GM23338 (cell line): ENCODE results near the gene TUBA3E. TPM values are rescaled to one million over a fixed set of nuclear protein-coding genes. Genes with fewer than 3 reads are reported as not detected.
"Not testable (repeated sequence)": the region's sequence is repeated elsewhere in the genome, so short reads cannot be mapped to it uniquely, and the experiment has no call there.

Experiments used
- ATAC-seq: fragments of 200-7000 bp; cut with Tn5 transposase; 3 replicates; pipeline ENCODE4 v1.9.1; 2020
- DNase-seq: peaks from one replicate; pipeline ENCODE4 v3.0.0-alpha.2; 2015; ENCODE audit warnings: low spot score
- H2AFZ ChIP-seq: fragments of 200-600 bp; sonication (generic); 2 replicates; pipeline ENCODE4 v1.8.0; 2016; ENCODE audit warnings: antibody characterized with exemption, mild to moderate bottlenecking, moderate library complexity
- H3F3A ChIP-seq: fragments of 200-600 bp; sonication (generic); replicated peaks from 2 replicates; pipeline ENCODE4 v1.8.0; 2017; ENCODE audit warnings: antibody characterized with exemption, mixed run types, low read depth
- H3K27ac ChIP-seq: fragments of 200-600 bp; sonication (generic); 2 replicates; pipeline ENCODE4 v1.6.1; 2016; ENCODE audit warnings: low read depth
- H3K27me3 ChIP-seq: fragments of 200-600 bp; sonication (generic); 2 replicates; pipeline ENCODE4 v1.8.0; 2016; ENCODE audit warnings: mild to moderate bottlenecking, mixed run types, moderate library complexity; ENCODE audit not compliant: insufficient read depth
- H3K36me3 ChIP-seq: fragments of 200-600 bp; sonication (generic); 2 replicates; pipeline ENCODE4 v1.8.0; 2016; ENCODE audit warnings: mild to moderate bottlenecking; ENCODE audit not compliant: insufficient read depth
- H3K4me1 ChIP-seq: fragments of 200-600 bp; sonication (generic); 2 replicates; pipeline ENCODE4 v1.8.0; 2016; ENCODE audit warnings: mild to moderate bottlenecking, moderate library complexity; ENCODE audit not compliant: insufficient read depth
- H3K4me2 ChIP-seq: fragments of 200-600 bp; sonication (generic); 2 replicates; pipeline ENCODE4 v1.7.1; 2017; ENCODE audit warnings: mixed run types
- H3K4me3 ChIP-seq: fragments of 200-600 bp; sonication (generic); 2 replicates; pipeline ENCODE4 v1.6.1; 2016; ENCODE audit warnings: mixed run types
- H3K79me2 ChIP-seq: fragments of 200-600 bp; sonication (generic); replicated peaks from 2 replicates; pipeline ENCODE4 v1.8.0; 2017; ENCODE audit warnings: mild to moderate bottlenecking; ENCODE audit not compliant: insufficient read depth
- H3K9me2 ChIP-seq: fragments of 200-600 bp; sonication (generic); 2 replicates; pipeline ENCODE4 v1.8.0; 2017; ENCODE audit not compliant: insufficient read depth
- H4K20me1 ChIP-seq: fragments of 200-600 bp; sonication (generic); replicated peaks from 2 replicates; pipeline ENCODE4 v1.8.0; 2017; ENCODE audit warnings: mild to moderate bottlenecking; ENCODE audit not compliant: insufficient read depth
- H3K27ac Mint-ChIP-seq: 2 replicates; pipeline ENCODE4 v1.8.0; 2020; ENCODE audit warnings: inconsistent platforms, mild to moderate bottlenecking, moderate library complexity, mixed read lengths
- H3K27me3 Mint-ChIP-seq: 3 replicates; pipeline ENCODE4 v1.8.0; 2022; ENCODE audit warnings: low read depth, mild to moderate bottlenecking, moderate library complexity, mixed read lengths, inconsistent platforms; ENCODE audit not compliant: insufficient read depth, poor library complexity
- H3K36me3 Mint-ChIP-seq: 3 replicates; pipeline ENCODE4 v1.8.0; 2021; ENCODE audit warnings: low read depth, mild to moderate bottlenecking, inconsistent platforms, moderate library complexity, mixed read lengths
- H3K4me1 Mint-ChIP-seq: 3 replicates; pipeline ENCODE4 v1.8.0; 2020; ENCODE audit warnings: mild to moderate bottlenecking, inconsistent platforms, mixed read lengths
- H3K4me3 Mint-ChIP-seq: 3 replicates; pipeline ENCODE4 v1.8.0; 2021; ENCODE audit warnings: moderate library complexity, mild to moderate bottlenecking, inconsistent platforms, mixed read lengths
- H3K9me3 Mint-ChIP-seq: 3 replicates; pipeline ENCODE4 v1.8.0; 2020; ENCODE audit warnings: moderate library complexity, mild to moderate bottlenecking, inconsistent platforms, mixed read lengths
- CREB1 ChIP-seq: fragments of 250-450 bp; sonication (Bioruptor Pico); IDR thresholded peaks from 2 replicates; pipeline ENCODE4 v1.5.0; 2020; ENCODE audit warnings: low read depth, mild to moderate bottlenecking, moderate library complexity
- POLR2AphosphoS5 ChIP-seq: IDR thresholded peaks from 2 replicates; pipeline ENCODE4 v1.6.1; 2016; ENCODE audit warnings: antibody characterized with exemption, low read depth
- STAT1 ChIP-seq: IDR thresholded peaks from one replicate; pipeline ENCODE4 v1.6.1; 2016; ENCODE audit warnings: antibody characterized with exemption; ENCODE audit not compliant: unreplicated experiment
- polyA plus RNA-seq: library from polyadenylated mRNA; unstranded; fragments of >200 nt; fragmentation: Nextera tagmentation; extraction: Ambion mirVana; gene quantifications from 2 replicates; pipeline ENCODE4 v1.2.1, GENCODE V29; 2016
- total RNA-seq: library from RNA; depleted of rRNA; stranded (reverse); fragments of >200 nt; shearing (Covaris generic); gene quantifications from 2 replicates; pipeline ENCODE4 v1.2.3, GENCODE V29; 2014
- TF ChIP-seq, protein P1 (sequence below): IDR thresholded peaks from 2 replicates; pipeline ENCODE4 v1.6.1; 2016; ENCODE audit warnings: antibody characterized with exemption
- TF ChIP-seq, protein P2 (sequence below): fragments of 250-450 bp; sonication (Bioruptor Pico); IDR thresholded peaks from 2 replicates; pipeline ENCODE4 v1.5.0; 2020; ENCODE audit warnings: mild to moderate bottlenecking, moderate library complexity
- TF ChIP-seq, protein P3 (sequence below), 2 experiments: fragments of 200-600 bp in 1 of 2; sonication (generic) in 1 of 2; conservative IDR thresholded peaks; 2 replicates each; pipeline versions ENCODE4 v1.5.1 to v1.6.1; 2016 to 2017; ENCODE audit warnings: antibody characterized with exemption in 2 of 2, low read depth in 2 of 2, mild to moderate bottlenecking in 2 of 2, moderate library complexity in 1 of 2

TUBA3E gene
- total and polyA plus RNA-seq, 2 experiments from 2014 or later: 0.21 to 0.31 TPM

DNA sequence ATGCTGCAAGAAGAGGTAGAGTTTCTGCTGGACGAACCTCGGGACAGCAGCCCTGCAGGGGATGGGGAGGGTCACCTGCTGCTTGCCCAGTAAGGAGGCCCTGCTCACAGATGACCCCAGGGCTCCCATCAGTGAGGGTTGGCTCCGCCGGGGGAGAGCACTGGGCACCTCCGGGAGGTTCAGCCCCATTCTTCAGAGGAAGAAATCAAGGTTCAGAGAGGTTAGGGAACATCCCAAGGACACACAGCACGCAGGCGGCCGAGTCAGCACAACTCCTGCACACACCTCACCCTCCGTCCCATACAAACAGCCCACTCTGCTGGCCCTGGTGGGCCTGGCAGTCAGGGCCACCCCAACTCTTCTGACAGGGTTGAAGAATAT is 41.6 kb downstream of the TUBA3E start (continued):
- TF ChIP-seq, protein P1, sequence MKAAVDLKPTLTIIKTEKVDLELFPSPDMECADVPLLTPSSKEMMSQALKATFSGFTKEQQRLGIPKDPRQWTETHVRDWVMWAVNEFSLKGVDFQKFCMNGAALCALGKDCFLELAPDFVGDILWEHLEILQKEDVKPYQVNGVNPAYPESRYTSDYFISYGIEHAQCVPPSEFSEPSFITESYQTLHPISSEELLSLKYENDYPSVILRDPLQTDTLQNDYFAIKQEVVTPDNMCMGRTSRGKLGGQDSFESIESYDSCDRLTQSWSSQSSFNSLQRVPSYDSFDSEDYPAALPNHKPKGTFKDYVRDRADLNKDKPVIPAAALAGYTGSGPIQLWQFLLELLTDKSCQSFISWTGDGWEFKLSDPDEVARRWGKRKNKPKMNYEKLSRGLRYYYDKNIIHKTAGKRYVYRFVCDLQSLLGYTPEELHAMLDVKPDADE: no peak
- TF ChIP-seq, protein P2, sequence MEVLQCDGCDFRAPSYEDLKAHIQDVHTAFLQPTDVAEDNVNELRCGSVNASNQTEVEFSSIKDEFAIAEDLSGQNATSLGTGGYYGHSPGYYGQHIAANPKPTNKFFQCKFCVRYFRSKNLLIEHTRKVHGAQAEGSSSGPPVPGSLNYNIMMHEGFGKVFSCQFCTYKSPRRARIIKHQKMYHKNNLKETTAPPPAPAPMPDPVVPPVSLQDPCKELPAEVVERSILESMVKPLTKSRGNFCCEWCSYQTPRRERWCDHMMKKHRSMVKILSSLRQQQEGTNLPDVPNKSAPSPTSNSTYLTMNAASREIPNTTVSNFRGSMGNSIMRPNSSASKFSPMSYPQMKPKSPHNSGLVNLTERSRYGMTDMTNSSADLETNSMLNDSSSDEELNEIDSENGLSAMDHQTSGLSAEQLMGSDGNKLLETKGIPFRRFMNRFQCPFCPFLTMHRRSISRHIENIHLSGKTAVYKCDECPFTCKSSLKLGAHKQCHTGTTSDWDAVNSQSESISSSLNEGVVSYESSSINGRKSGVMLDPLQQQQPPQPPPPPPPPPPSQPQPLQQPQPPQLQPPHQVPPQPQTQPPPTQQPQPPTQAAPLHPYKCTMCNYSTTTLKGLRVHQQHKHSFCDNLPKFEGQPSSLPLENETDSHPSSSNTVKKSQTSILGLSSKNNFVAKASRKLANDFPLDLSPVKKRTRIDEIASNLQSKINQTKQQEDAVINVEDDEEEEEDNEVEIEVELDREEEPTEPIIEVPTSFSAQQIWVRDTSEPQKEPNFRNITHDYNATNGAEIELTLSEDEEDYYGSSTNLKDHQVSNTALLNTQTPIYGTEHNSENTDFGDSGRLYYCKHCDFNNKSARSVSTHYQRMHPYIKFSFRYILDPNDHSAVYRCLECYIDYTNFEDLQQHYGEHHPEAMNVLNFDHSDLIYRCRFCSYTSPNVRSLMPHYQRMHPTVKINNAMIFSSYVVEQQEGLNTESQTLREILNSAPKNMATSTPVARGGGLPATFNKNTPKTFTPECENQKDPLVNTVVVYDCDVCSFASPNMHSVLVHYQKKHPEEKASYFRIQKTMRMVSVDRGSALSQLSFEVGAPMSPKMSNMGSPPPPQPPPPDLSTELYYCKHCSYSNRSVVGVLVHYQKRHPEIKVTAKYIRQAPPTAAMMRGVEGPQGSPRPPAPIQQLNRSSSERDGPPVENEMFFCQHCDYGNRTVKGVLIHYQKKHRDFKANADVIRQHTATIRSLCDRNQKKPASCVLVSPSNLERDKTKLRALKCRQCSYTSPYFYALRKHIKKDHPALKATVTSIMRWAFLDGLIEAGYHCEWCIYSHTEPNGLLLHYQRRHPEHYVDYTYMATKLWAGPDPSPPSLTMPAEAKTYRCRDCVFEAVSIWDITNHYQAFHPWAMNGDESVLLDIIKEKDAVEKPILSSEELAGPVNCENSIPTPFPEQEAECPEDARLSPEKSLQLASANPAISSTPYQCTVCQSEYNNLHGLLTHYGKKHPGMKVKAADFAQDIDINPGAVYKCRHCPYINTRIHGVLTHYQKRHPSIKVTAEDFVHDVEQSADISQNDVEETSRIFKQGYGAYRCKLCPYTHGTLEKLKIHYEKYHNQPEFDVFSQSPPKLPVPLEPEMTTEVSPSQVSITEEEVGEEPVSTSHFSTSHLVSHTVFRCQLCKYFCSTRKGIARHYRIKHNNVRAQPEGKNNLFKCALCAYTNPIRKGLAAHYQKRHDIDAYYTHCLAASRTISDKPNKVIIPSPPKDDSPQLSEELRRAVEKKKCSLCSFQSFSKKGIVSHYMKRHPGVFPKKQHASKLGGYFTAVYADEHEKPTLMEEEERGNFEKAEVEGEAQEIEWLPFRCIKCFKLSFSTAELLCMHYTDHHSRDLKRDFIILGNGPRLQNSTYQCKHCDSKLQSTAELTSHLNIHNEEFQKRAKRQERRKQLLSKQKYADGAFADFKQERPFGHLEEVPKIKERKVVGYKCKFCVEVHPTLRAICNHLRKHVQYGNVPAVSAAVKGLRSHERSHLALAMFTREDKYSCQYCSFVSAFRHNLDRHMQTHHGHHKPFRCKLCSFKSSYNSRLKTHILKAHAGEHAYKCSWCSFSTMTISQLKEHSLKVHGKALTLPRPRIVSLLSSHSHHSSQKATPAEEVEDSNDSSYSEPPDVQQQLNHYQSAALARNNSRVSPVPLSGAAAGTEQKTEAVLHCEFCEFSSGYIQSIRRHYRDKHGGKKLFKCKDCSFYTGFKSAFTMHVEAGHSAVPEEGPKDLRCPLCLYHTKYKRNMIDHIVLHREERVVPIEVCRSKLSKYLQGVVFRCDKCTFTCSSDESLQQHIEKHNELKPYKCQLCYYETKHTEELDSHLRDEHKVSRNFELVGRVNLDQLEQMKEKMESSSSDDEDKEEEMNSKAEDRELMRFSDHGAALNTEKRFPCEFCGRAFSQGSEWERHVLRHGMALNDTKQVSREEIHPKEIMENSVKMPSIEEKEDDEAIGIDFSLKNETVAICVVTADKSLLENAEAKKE: no peak
- TF ChIP-seq POLR2AphosphoS5 (no peak), CREB1 (no peak), STAT1 (no peak)

DNA sequence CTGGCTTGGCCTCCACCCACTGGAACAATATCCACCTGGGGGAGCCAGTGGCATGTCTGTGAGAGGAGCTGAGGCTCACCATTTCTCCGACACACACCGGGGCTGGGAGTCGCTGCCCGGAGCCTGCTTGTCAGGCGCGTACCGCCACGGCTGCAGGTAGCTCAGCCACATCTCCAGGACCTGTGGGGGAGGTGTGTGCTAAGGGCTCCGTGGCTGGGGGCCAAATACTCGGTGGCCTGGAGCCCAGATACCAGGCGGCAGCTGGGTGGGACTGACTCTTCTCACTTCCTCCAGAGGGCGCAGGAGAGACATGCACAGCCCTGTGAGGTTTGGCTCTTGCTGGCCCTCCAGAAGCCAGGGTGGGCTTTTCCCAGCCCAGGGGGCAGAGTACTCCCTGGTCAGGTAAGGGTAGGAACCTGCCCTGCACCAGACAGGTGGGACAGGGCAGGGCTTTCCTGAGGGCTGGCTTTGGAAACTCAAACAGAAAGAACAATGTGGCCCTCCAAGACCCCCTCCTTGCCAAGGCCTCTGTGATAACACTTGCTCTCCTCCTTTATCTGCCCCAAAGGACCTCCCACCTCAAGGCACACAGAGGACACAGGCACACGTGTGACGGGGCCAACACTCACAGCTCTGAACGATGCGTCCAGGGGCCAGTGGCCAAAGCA is 42.1 kb downstream of the TUBA3E start:
- not testable (repeated sequence) for H3K27ac ChIP-seq, H3F3A ChIP-seq, H3K27me3 ChIP-seq, H4K20me1 ChIP-seq, H3K9me3 Mint-ChIP-seq, H3K9me2 ChIP-seq, H3K36me3 ChIP-seq, H3K4me2 ChIP-seq, H3K4me1 ChIP-seq, H3K4me3 Mint-ChIP-seq, H3K4me3 ChIP-seq, H3K79me2 ChIP-seq, H2AFZ ChIP-seq, H3K4me1 Mint-ChIP-seq
- Mint-ChIP-seq H3K36me3 (peaks cover 35% of the 10 kb centered on the region), H3K27me3 (peaks cover 10% of the 10 kb centered on the region), H3K27ac (peak overlapping the region; percentile 31; the same call in 1 of the 2 replicates)
- DNase-seq (peak; percentile 82), ATAC-seq (peak; percentile 85)
- TF ChIP-seq, protein P3, sequence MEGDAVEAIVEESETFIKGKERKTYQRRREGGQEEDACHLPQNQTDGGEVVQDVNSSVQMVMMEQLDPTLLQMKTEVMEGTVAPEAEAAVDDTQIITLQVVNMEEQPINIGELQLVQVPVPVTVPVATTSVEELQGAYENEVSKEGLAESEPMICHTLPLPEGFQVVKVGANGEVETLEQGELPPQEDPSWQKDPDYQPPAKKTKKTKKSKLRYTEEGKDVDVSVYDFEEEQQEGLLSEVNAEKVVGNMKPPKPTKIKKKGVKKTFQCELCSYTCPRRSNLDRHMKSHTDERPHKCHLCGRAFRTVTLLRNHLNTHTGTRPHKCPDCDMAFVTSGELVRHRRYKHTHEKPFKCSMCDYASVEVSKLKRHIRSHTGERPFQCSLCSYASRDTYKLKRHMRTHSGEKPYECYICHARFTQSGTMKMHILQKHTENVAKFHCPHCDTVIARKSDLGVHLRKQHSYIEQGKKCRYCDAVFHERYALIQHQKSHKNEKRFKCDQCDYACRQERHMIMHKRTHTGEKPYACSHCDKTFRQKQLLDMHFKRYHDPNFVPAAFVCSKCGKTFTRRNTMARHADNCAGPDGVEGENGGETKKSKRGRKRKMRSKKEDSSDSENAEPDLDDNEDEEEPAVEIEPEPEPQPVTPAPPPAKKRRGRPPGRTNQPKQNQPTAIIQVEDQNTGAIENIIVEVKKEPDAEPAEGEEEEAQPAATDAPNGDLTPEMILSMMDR (conservative IDR thresholded peaks at IDR 0.05; ENCODE audit: low read depth in 2 of 2): peak; percentile 57 to 81
